Endothelial cell of umbilical vein (primary cell): ENCODE results near the gene GPR137B. TPM values are rescaled to one million over a fixed set of nuclear protein-coding genes. Genes with fewer than 3 reads are reported as not detected.

Experiments
- BruUV-seq: library from RNA; stranded (reverse); fragments of 400-500 nt; replicated peaks from 2 replicates; lab custom pipeline; 2021; lab: Mats Ljungman, UMichigan
- CTCF ChIA-PET: fragments of 300-600, 350-600 bp; sonication (Branson Sonifier 250); formaldehyde crosslinking; loops from one replicate; lab custom pipeline; 2021; ENCODE audit warnings: antibody characterized with exemption, inconsistent platforms; lab: Charles Lee
- POLR2A ChIA-PET: fragments of 300-600, 350-600 bp; sonication (Branson Sonifier 250); formaldehyde crosslinking; loops from one replicate; lab custom pipeline; 2021; ENCODE audit warnings: antibody characterized with exemption, inconsistent platforms; lab: Charles Lee
- DNase-seq: peaks from one replicate; pipeline ENCODE4 v3.0.0-alpha.2; 2011; ENCODE audit warnings: low read depth, low spot score
- FAIRE-seq: peaks from 2 replicates; lab custom pipeline; 2011; peaks lifted over from hg19 to GRCh38; lab: Jason Lieb, UNC
- H2AFZ ChIP-seq: 2 replicates; pipeline ENCODE4 v1.6.0; 2012; ENCODE audit warnings: low read depth, low read length, control low read depth, inconsistent platforms
- H3K27ac ChIP-seq: 2 replicates; pipeline ENCODE4 v1.5.1; 2011; ENCODE audit warnings: low read depth, mild to moderate bottlenecking, control low read depth, low read length, moderate library complexity; ENCODE audit not compliant: insufficient read depth
- H3K27me3 ChIP-seq, 2 experiments: 2 replicates each; pipeline versions ENCODE4 v1.6.0 to v1.6.1; 2011; ENCODE audit warnings: low read length in 2 of 2, mixed read lengths in 1 of 2; ENCODE audit not compliant: control insufficient read depth in 2 of 2, insufficient read depth in 2 of 2
- H3K36me3 ChIP-seq, 2 experiments: 2 replicates in 1 of 2; 3 replicates in 1 of 2; pipeline ENCODE4 v1.5.1; 2011; ENCODE audit warnings: low read length in 2 of 2, mild to moderate bottlenecking in 1 of 2, moderate library complexity in 1 of 2; ENCODE audit not compliant: control insufficient read depth in 2 of 2, insufficient read depth in 2 of 2; ENCODE audit errors: extremely low read depth in 1 of 2
- H3K4me1 ChIP-seq: 3 replicates; pipeline ENCODE4 v1.5.1; 2011; ENCODE audit warnings: mild to moderate bottlenecking, low read length; ENCODE audit not compliant: control insufficient read depth, insufficient read depth; ENCODE audit errors: extremely low read depth
- H3K4me2 ChIP-seq: 2 replicates; pipeline ENCODE4 v1.6.1; 2011; ENCODE audit warnings: low read length, control low read depth, mixed read lengths; ENCODE audit not compliant: insufficient read depth
- H3K4me3 ChIP-seq, 3 experiments: fragments of 200-600 bp in 1 of 3; sonication (generic), shearing (Covaris generic) in 1 of 3; replicated peaks in 1 of 3; 2 replicates each; pipeline ENCODE4 v1.5.1; 2011 to 2016; ENCODE audit warnings: control low read depth in 3 of 3, low read length in 3 of 3, mild to moderate bottlenecking in 2 of 3, inconsistent platforms in 1 of 3, low read depth in 1 of 3, moderate library complexity in 1 of 3; ENCODE audit not compliant: insufficient read depth in 1 of 3
- H3K79me2 ChIP-seq: 2 replicates; pipeline ENCODE4 v1.6.0; 2012; ENCODE audit warnings: low read length, inconsistent platforms; ENCODE audit not compliant: control insufficient read depth, insufficient read depth
- H3K9ac ChIP-seq: replicated peaks from 2 replicates; pipeline ENCODE3; 2011; ENCODE audit warnings: low read length, control low read depth; ENCODE audit not compliant: insufficient read depth; ENCODE audit errors: extremely low read depth
- H3K9me1 ChIP-seq: replicated peaks from 3 replicates; pipeline ENCODE4 v1.6.0; 2011; ENCODE audit warnings: mild to moderate bottlenecking, low read length; ENCODE audit not compliant: control insufficient read depth, insufficient read depth; ENCODE audit errors: extremely low read depth
- H3K9me3 ChIP-seq: replicated peaks from 2 replicates; pipeline ENCODE4 v1.5.1; 2012; ENCODE audit warnings: low read length, inconsistent platforms; ENCODE audit not compliant: control insufficient read depth, insufficient read depth
- H4K20me1 ChIP-seq: replicated peaks from 2 replicates; pipeline ENCODE3; 2011; ENCODE audit warnings: mild to moderate bottlenecking, low read length; ENCODE audit not compliant: control insufficient read depth, insufficient read depth; ENCODE audit errors: extremely low read depth
- EZH2 ChIP-seq: IDR thresholded peaks from 2 replicates; pipeline ENCODE4 v1.6.1; 2012; ENCODE audit warnings: borderline replicate concordance, low read depth, mild to moderate bottlenecking, moderate library complexity, low read length, inconsistent platforms; ENCODE audit not compliant: severe bottlenecking
- GATA2 ChIP-seq: IDR thresholded peaks from 2 replicates; pipeline ENCODE4 v1.7.0; 2011; ENCODE audit warnings: low read depth, mild to moderate bottlenecking, moderate library complexity, mixed read lengths, low read length; ENCODE audit not compliant: insufficient read length, insufficient read depth
- JUN ChIP-seq: IDR thresholded peaks from 2 replicates; pipeline ENCODE4 v1.6.1; 2011; ENCODE audit warnings: borderline replicate concordance, low read depth; ENCODE audit not compliant: insufficient read length, insufficient read depth
- MYC ChIP-seq: IDR thresholded peaks from one replicate; pipeline ENCODE4 v1.6.1; 2011; ENCODE audit warnings: mild to moderate bottlenecking, low read depth, low read length
- POLR2A ChIP-seq: IDR thresholded peaks from 2 replicates; pipeline ENCODE4 v1.6.1; 2012; ENCODE audit warnings: low read depth, mild to moderate bottlenecking, control low read depth, low read length
- POLR2AphosphoS5 ChIP-seq: IDR thresholded peaks from 2 replicates; pipeline ENCODE4 v1.6.1; 2012; ENCODE audit warnings: low read depth, mild to moderate bottlenecking, control low read depth, low read length, moderate library complexity; ENCODE audit not compliant: insufficient read depth
- dilution Hi-C: fragments of 300-500 bp; cut with MboI; formaldehyde crosslinking; loops from one replicate; pipeline ENCODE4 v1.15.0; 2019; ENCODE audit warnings: low sequenced_read_pairs; ENCODE audit not compliant: extremely low pct_ligation_motif_present
- intact Hi-C: fragments of 100-400 bp; cut with micrococcal nuclease; formaldehyde crosslinking; loops from one replicate; pipeline ENCODE4 v1.10.0; 2022
- polyA plus RNA-seq, 4 experiments: library from polyadenylated mRNA; depleted of rRNA in 3 of 4; stranded (reverse) in 3 of 4; unstranded in 1 of 4; fragments of >200 nt; gene quantifications; 2 replicates each; pipeline versions ENCODE4 v1.2.1 to v1.2.3, GENCODE V29; 2011 to 2012; ENCODE audit warnings: missing spikeins in 1 of 4
- total RNA-seq: library from RNA; stranded (reverse); gene quantifications from 2 replicates; pipeline ENCODE4 v1.2.3, GENCODE V29; 2021
- TF ChIP-seq, protein P1 (sequence below): IDR thresholded peaks from 2 replicates; pipeline ENCODE4 v1.6.1; 2011; ENCODE audit not compliant: insufficient read depth, insufficient read length

The GPR137B gene
- total and polyA plus RNA-seq, 2 donors (not counting 3 experiments of a cell fraction or from before 2014, with no cell fraction given) = 7.8 to 11.9 TPM

DNA sequence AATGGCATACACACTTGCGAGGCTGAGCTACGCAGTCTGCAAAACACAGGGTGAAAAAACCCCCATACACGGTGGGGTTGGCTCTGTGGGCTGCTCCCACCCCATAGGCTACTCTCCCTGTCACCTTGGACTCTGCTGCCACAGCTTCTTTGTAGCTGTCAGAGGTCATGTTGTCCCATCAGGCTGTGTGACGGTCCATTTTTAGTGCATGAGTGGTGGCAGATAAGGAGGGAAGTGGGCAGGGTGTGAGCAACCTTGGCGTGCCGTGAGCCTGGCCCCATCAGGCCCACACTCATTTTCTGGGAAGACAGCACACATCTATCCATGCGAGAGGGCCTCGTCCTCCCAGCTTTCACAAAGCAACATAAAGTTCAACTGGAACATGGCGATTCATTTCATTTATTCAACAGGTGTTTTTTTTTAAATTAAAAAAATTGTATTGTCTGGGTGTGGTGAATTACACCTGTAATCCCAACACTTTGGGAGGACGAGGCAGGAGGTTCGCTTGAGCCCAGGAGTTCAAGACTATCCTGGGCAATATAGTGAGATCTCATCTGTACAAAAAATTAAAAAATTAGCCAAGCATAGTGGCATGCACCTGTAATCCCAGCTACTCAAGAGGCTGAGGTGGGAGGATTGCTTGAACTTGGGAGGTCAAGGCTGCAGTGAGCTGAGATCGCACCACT lies 9.5 kb downstream of the GPR137B start:
- intact Hi-C loops = no loop called here

GRCh38 chr1:236154126-236154525 lies 11.8 kb downstream of the GPR137B start:
- no peaks in the 10 kb centered on the region for H3K4me1 ChIP-seq
- BruUV-seq = no TSS peak
- H3K4me3 ChIP-seq = no peak overlapping the region
- no peaks in the 10 kb centered on the region for H3K9me3 ChIP-seq
- no peak for FAIRE-seq
- no peaks in the 10 kb centered on the region for H3K79me2 ChIP-seq
- POLR2A ChIA-PET = no interaction called here
- H2AFZ ChIP-seq = no peak overlapping the region
- dilution Hi-C loops = no loop called here
- H3K4me2 ChIP-seq = no peak overlapping the region
- no peaks in the 10 kb centered on the region for H3K36me3 ChIP-seq
- H3K9me1 ChIP-seq = no peaks in the 10 kb centered on the region
- no peaks in the 10 kb centered on the region for H3K27me3 ChIP-seq
- TF ChIP-seq EZH2 (no peak), JUN (no peak)
- intact Hi-C loops = no loop called here
- no peak overlapping the region for H3K27ac ChIP-seq
- DNase-seq = no peak
- no peaks in the 10 kb centered on the region for H4K20me1 ChIP-seq
- no peak overlapping the region for H3K9ac ChIP-seq
- CTCF ChIA-PET = no interaction called here

More for the DNA sequence above, 9.5 kb downstream of the GPR137B start:
- H3K4me2 ChIP-seq = no peak overlapping the region
- no peaks in the 10 kb centered on the region for H3K36me3 ChIP-seq
- no peaks in the 10 kb centered on the region for H3K9me1 ChIP-seq
- no peak overlapping the region for H3K4me3 ChIP-seq
- no peak for TF ChIP-seq POLR2A
- TF ChIP-seq GATA2 = no peak
- no peak for TF ChIP-seq MYC
- TF ChIP-seq, protein P1, sequence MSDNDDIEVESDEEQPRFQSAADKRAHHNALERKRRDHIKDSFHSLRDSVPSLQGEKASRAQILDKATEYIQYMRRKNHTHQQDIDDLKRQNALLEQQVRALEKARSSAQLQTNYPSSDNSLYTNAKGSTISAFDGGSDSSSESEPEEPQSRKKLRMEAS = no peak
- TF ChIP-seq POLR2AphosphoS5 = no peak
- BruUV-seq = no TSS peak
- no peak overlapping the region for H2AFZ ChIP-seq
- CTCF ChIA-PET = no interaction called here
- H3K4me1 ChIP-seq = no peaks in the 10 kb centered on the region
- H3K9ac ChIP-seq = no peak overlapping the region
- dilution Hi-C loops = no loop called here
- DNase-seq = no peak
- H3K27me3 ChIP-seq = no peaks in the 10 kb centered on the region
- POLR2A ChIA-PET = no interaction called here
- H3K79me2 ChIP-seq = no peaks in the 10 kb centered on the region
- no peaks in the 10 kb centered on the region for H3K9me3 ChIP-seq
- no peak overlapping the region for H3K27ac ChIP-seq
- no peak for FAIRE-seq
- no peaks in the 10 kb centered on the region for H4K20me1 ChIP-seq
